Mesodermal cell (in vitro differentiated cells): Measurements from ENCODE around the gene LMCD1. TPM values are rescaled to one million over a fixed set of nuclear protein-coding genes. Genes with fewer than 3 reads are reported as not detected.

ENCODE experiments used
- H3K27ac ChIP-seq: 2 replicates; pipeline ENCODE4 v1.7.0; 2013; ENCODE audit warnings: mild to moderate bottlenecking, low read depth, low read length, moderate library complexity; ENCODE audit not compliant: severe bottlenecking
- H3K36me3 ChIP-seq: 2 replicates; pipeline ENCODE4 v1.7.1; 2013; ENCODE audit warnings: mild to moderate bottlenecking, low read length, moderate library complexity; ENCODE audit not compliant: control insufficient read depth, insufficient read depth
- H3K4me1 ChIP-seq: one replicate; pipeline ENCODE4 v1.7.1; 2013; ENCODE audit warnings: mild to moderate bottlenecking, low read length; ENCODE audit not compliant: insufficient read depth, control insufficient read depth, poor library complexity, severe bottlenecking
- H3K4me3 ChIP-seq: 2 replicates; pipeline ENCODE4 v1.7.0; 2013; ENCODE audit warnings: low read length, control low read depth, mild to moderate bottlenecking; ENCODE audit not compliant: insufficient read depth, poor library complexity, severe bottlenecking; ENCODE audit errors: extremely low read depth
- H3K9me3 ChIP-seq: 2 replicates; pipeline ENCODE4 v1.7.1; 2013; ENCODE audit warnings: mild to moderate bottlenecking, low read length, moderate library complexity; ENCODE audit not compliant: control insufficient read depth
- WGBS, 2 experiments: methylation state at CpG; one replicate each; pipeline ENCODE4 v1.1.5; 2013; ENCODE audit warnings: missing lambda C conversion rate in 2 of 2; ENCODE audit not compliant: insufficient coverage in 2 of 2; 5-methylcytosine and 5-hydroxymethylcytosine counted together
- polyA plus RNA-seq, 2 experiments: library from polyadenylated mRNA; stranded (reverse); fragments of 50-300 nt; gene quantifications; one replicate each; pipeline ENCODE4 v1.2.3, GENCODE V29; 2013

Gene LMCD1, protein sequence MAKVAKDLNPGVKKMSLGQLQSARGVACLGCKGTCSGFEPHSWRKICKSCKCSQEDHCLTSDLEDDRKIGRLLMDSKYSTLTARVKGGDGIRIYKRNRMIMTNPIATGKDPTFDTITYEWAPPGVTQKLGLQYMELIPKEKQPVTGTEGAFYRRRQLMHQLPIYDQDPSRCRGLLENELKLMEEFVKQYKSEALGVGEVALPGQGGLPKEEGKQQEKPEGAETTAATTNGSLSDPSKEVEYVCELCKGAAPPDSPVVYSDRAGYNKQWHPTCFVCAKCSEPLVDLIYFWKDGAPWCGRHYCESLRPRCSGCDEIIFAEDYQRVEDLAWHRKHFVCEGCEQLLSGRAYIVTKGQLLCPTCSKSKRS
- 50.9 TPM for polyA plus RNA-seq (2013, experiment 1 of 2)
- 48.9 TPM for polyA plus RNA-seq (2013, experiment 2 of 2)

DNA sequence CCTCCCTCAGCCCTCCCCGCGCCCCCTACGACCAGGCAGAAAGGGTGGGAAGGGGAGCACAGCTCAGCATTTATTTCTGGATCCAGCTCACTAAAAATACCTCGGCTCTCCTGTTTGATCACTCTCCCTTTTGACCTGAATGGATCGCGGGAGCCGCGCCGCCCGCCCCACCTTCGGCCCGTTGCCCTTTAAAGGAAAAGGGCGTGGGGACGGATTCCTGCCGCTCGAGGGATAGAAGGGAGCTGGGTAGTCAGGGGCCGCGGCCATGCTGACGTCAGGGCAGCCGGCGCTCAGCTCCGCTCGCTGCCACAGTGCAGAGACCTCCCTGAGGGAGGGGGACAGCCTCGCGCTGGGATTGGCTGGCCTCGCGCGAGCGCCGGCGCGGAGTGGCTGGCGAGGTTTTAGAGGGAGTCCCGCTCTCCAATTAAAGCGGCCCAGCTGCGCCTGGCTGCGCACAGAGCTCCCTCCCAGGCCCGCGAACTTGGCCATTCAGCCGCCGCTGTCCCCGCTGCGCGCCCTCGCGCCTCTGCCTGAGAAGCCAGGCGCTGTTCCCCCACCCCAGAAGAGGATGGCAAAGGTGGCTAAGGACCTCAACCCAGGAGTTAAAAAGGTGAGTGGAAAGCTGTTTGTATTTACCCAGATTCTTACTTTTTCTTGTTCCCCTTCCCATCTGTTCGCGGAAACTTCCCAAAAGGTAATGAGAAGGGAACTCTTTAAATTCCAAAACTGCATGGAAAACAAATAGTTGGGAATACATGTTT lies at the start of gene LMCD1:
Gene LMCD1, plus strand, starts transcription at position 453 of the 761 bp plus-strand sequence. Its CDS starts 116 bp downstream, at position 569.
- H3K4me3 ChIP-seq = peak within 1 kb of the TSS; percentile 40
- WGBS, 2 experiments = 1% methylated on average over 17 to 29 of the region's 49 CpGs
- H3K27ac ChIP-seq = peak within 1 kb of the TSS; percentile 94
- H3K4me1 ChIP-seq = peaks cover 55% of the 10 kb centered on the region
- no peaks in the 10 kb centered on the region for H3K9me3 ChIP-seq
- no peaks in the 10 kb centered on the region for H3K36me3 ChIP-seq

- Histone ChIP-seq H3K4me3 (no peak overlapping the region), H3K9me3 (no peaks in the 10 kb centered on the region), H3K27ac (no peak overlapping the region), H3K36me3 (no peaks in the 10 kb centered on the region), H3K4me1 (peaks cover under 1% of the 10 kb centered on the region)
- WGBS, 2 experiments = 93 to 94% methylated on average over 3 to 4 of the region's 4 CpGs
Measured at GRCh38 chr3:8452112-8452511, 49.5 kb upstream of the LMCD1 start.

GRCh38 chr3:8453153-8453552 lies 48.5 kb upstream of the LMCD1 start:
- 90 to 95% methylated on average over 5 of the region's 5 CpGs for WGBS, 2 experiments
- no peaks in the 10 kb centered on the region for H3K9me3 ChIP-seq
- no peaks in the 10 kb centered on the region for H3K36me3 ChIP-seq
- no peak overlapping the region for H3K4me3 ChIP-seq
- H3K4me1 ChIP-seq = peaks cover 3% of the 10 kb centered on the region
- no peak overlapping the region for H3K27ac ChIP-seq

- Histone ChIP-seq H3K4me3 (no peak overlapping the region), H3K27ac (no peak overlapping the region), H3K9me3 (no peaks in the 10 kb centered on the region), H3K36me3 (no peaks in the 10 kb centered on the region), H3K4me1 (peaks cover 3% of the 10 kb centered on the region)
- WGBS, 2 experiments = 43 to 56% methylated on average over 1 to 2 of the region's 5 CpGs
Measured at GRCh38 chr3:8455526-8456411, 45.9 kb upstream of the LMCD1 start.

DNA sequence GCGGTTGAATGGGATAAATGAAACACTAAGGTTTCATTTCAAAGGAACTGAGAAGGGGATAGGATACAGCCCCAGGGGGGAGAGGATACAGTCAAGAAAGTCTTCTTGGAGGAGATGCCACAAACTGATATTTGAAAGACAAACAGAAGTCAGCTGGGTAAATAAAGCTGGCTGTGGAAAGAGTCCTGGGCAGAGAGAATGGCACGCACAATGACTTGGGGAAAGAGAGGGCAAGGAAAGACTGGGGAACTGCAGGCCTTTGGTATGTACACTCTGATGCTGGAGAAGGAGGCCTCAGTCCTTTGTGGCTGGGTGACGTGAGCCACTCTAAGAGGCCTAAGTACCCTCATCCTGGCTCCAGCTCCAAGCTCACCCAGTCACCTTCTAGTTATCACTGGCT lies 45.2 kb upstream of the LMCD1 start:
- Histone ChIP-seq H3K4me3 (no peak overlapping the region), H3K4me1 (peaks cover 3% of the 10 kb centered on the region), H3K36me3 (no peaks in the 10 kb centered on the region), H3K27ac (no peak overlapping the region), H3K9me3 (no peaks in the 10 kb centered on the region)
- WGBS, 2 experiments = 66 to 68% methylated on average over 2 to 3 of the region's 3 CpGs

GRCh38 chr3:8457039-8457438 lies 44.6 kb upstream of the LMCD1 start:
- Histone ChIP-seq H3K4me1 (peaks cover 3% of the 10 kb centered on the region), H3K36me3 (no peaks in the 10 kb centered on the region), H3K9me3 (no peaks in the 10 kb centered on the region), H3K27ac (no peak overlapping the region), H3K4me3 (no peak overlapping the region)
- no CpG with 5 or more reads among the region's 1 CpG for WGBS, 2 experiments

- Histone ChIP-seq H3K27ac (no peak overlapping the region), H3K4me3 (no peak overlapping the region)
Measured at GRCh38 chr3:8458238-8458661, 43.4 kb upstream of the LMCD1 start.

DNA sequence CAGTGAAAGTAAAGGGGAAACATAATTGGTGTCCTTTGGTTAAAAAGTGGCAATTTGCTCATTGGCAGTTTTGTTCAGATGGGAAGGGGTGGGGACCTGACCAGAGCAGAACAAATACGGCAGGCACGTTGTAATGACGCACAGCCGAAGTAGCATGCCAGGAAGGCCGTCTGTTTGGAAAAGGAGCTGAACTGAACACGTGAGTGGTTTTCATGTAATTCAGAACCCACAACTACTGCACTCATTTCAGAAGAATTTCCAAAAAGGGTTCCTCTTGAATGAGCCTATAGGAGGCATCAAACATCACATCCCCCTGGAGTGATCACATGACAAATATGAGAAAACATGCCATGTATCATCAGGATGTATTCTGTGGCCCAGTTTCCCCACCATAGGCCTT lies 42.9 kb upstream of the LMCD1 start:
- Histone ChIP-seq H3K36me3 (no peaks in the 10 kb centered on the region), H3K27ac (no peak overlapping the region), H3K9me3 (no peaks in the 10 kb centered on the region), H3K4me1 (peaks cover 3% of the 10 kb centered on the region), H3K4me3 (no peak overlapping the region)
- 89 to 90% methylated on average over 6 of the region's 6 CpGs for WGBS, 2 experiments

More at GRCh38 chr3:8458238-8458661, 43.4 kb upstream of the LMCD1 start:
- H3K36me3 ChIP-seq = no peaks in the 10 kb centered on the region
- H3K4me1 ChIP-seq = peaks cover 3% of the 10 kb centered on the region
- WGBS, 2 experiments = 100% methylated on average over 1 of the region's 2 CpGs; no CpG with 5 or more reads in 1 of the 2 experiments
- H3K9me3 ChIP-seq = no peaks in the 10 kb centered on the region

DNA sequence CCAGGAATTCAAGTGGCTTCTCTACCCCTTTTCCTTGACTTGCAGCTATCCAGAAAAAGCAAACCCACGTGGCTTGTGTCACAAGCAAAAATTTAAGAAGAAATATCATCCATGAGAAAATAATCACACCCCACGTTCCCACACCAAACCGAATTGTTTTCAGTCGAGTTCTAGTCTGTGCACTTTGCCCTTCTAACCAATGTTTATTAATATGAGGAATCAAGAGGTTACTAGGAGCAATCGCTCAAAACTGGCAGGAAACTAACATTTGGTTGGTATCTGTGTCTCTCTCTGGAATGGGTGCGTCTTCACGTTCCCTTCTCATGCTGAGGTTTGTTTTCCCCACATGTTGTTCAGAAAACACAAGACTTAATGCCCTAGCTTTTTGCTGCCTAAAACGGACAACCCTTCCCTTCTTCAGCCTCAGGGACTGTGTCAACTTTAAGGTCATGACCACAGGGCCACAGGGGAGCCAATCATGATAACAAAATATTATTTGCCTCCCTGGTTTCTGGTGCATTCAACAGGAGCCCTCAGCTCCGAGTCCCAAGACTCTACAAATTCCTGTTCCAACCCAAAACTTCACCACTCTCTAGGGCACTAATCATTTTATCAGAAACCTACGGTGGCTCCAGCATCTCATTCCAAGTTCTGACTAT lies 41.4 kb upstream of the LMCD1 start:
- WGBS, 2 experiments = 86 to 93% methylated on average over 4 to 8 of the region's 10 CpGs
- H3K36me3 ChIP-seq = no peaks in the 10 kb centered on the region
- H3K4me1 ChIP-seq = peaks cover 3% of the 10 kb centered on the region
- no peaks in the 10 kb centered on the region for H3K9me3 ChIP-seq
- no peak overlapping the region for H3K27ac ChIP-seq
- H3K4me3 ChIP-seq = no peak overlapping the region
